Stimulated activated naive CD8-positive, alpha-beta T cell treated with anti-CD3 and anti-CD28 coated beads, Interleukin-15, amount 100 ng/mL, for 72 hours (primary cell): ENCODE data around the gene PIKFYVE.
"Not testable (repeated sequence)": the region's sequence is repeated elsewhere in the genome, so short reads cannot be mapped to it uniquely, and the experiment has no call there.

Experiments
- ATAC-seq: fragments of 150-1000 bp; cut with Tn5 transposase; 2 replicates; pipeline ENCODE4 v1.10.0; 2021; ENCODE audit warnings: mild to moderate bottlenecking, moderate library complexity
- DNase-seq, 2 donors: peaks; one replicate each; pipeline ENCODE4 v3.0.0; 2021 to 2022
- H3K27ac Mint-ChIP-seq, 2 donors: one replicate each; pipeline ENCODE4 v1.8.0; 2022; ENCODE audit warnings: mild to moderate bottlenecking in 2 of 2, mixed read lengths in 2 of 2, moderate library complexity in 2 of 2
- H3K27me3 Mint-ChIP-seq: one replicate; pipeline ENCODE4 v1.8.0; 2022; ENCODE audit warnings: mixed read lengths
- H3K4me1 Mint-ChIP-seq: one replicate; pipeline ENCODE4 v1.8.0; 2022; ENCODE audit warnings: mild to moderate bottlenecking, mixed read lengths
- H3K4me3 Mint-ChIP-seq, 2 donors: one replicate each; pipeline ENCODE4 v1.8.0; 2022; ENCODE audit warnings: mild to moderate bottlenecking in 2 of 2, mixed read lengths in 2 of 2, moderate library complexity in 1 of 2
- H3K9me3 Mint-ChIP-seq, 2 donors: one replicate each; pipeline ENCODE4 v1.8.0; 2022; ENCODE audit warnings: mixed read lengths in 2 of 2

Gene PIKFYVE

GRCh38 chr2:208311321-208311720 lies 45.3 kb downstream of the PIKFYVE start:
- no peak for DNase-seq
- ATAC-seq = no peak
- H3K27ac Mint-ChIP-seq = no peak overlapping the region
- no peaks in the 10 kb centered on the region for H3K9me3 Mint-ChIP-seq
- no peak overlapping the region for H3K4me3 Mint-ChIP-seq
- no peaks in the 10 kb centered on the region for H3K27me3 Mint-ChIP-seq
- H3K4me1 Mint-ChIP-seq = peaks cover 22% of the 10 kb centered on the region

DNA sequence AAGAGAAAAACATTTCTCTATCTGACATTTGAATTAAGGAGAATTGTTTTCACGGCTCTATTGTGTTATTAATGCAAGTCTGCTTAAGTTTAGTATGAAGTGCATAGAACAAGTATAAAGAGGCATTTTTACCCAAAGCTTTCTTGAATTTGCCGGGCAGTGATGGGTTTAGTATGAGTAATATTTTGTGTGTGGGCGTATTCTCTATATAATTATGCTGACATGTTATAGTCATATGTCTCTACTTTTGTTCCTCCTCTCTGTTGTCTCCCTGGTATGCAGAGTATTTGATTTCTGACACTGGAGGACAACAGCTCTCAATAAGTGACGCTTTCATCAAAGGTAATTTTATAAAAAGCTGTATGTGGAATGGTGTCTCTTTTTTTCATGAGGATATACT lies 45.9 kb downstream of the PIKFYVE start:
- ATAC-seq = peak; percentile 67
- Mint-ChIP-seq H3K4me1 (peaks cover 22% of the 10 kb centered on the region), H3K4me3 (no peak overlapping the region), H3K27me3 (no peaks in the 10 kb centered on the region), H3K27ac (peak overlapping the region in 1 of 2 donors; percentile 46), H3K9me3 (no peaks in the 10 kb centered on the region)
- DNase-seq = no peak

DNA sequence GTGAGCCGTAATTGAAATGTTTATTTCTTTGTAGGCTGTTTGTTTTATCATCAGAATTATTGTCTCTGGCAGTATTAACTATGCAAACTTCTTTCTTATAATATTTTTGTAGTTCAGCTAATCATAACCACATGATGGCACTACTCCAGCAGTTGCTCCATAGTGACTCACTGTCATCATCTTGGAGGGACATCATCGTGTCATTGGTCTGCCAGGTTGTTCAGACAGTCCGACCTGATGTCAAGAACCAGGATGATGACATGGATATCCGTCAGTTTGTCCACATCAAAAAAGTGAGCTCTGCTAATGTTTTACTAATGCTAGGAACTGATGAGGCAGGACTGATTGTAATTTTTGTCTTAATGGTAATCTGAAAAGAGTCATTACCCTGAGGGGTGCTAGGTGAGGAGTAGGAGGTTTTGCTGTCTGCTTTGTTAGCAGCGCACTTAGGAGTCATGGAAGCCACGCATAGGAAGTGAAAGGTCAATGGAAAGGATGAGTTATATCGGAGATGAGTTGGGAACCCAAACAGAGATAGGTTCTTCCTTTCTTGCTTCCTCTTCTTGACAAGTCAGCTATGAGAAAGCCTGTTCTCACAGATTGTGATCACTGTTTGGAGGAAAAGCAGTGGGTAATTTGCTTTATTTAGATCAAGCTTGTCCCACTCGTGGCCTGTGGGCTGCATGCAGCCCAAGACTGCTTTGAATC lies 49.2 kb downstream of the PIKFYVE start:
- H3K9me3 Mint-ChIP-seq = no peaks in the 10 kb centered on the region
- no peak for DNase-seq
- H3K4me1 Mint-ChIP-seq = peaks cover 22% of the 10 kb centered on the region
- no peak overlapping the region for H3K4me3 Mint-ChIP-seq
- no peaks in the 10 kb centered on the region for H3K27me3 Mint-ChIP-seq
- H3K27ac Mint-ChIP-seq = no peak overlapping the region
- no peak for ATAC-seq

GRCh38 chr2:208318127-208318526 lies 52.1 kb downstream of the PIKFYVE start:
- ATAC-seq = no peak
- Mint-ChIP-seq H3K27ac (peak overlapping the region in 1 of 2 donors; percentile 54), H3K27me3 (no peaks in the 10 kb centered on the region), H3K4me1 (peaks cover 6% of the 10 kb centered on the region), H3K4me3 (no peak overlapping the region), H3K9me3 (no peaks in the 10 kb centered on the region)
- no peak for DNase-seq

- Mint-ChIP-seq H3K4me3 (no peak overlapping the region), H3K27ac (peak overlapping the region in 1 of 2 donors; percentile 43), H3K27me3 (no peaks in the 10 kb centered on the region), H3K9me3 (no peaks in the 10 kb centered on the region), H3K4me1 (peaks cover 6% of the 10 kb centered on the region)
- DNase-seq (no peak), ATAC-seq (no peak)
Measured at GRCh38 chr2:208319391-208319790, 53.3 kb downstream of the PIKFYVE start.

- Mint-ChIP-seq H3K27me3 (no peaks in the 10 kb centered on the region), H3K27ac (no peak overlapping the region), H3K9me3 (no peaks in the 10 kb centered on the region), H3K4me1 (no peaks in the 10 kb centered on the region), H3K4me3 (no peak overlapping the region)
- ATAC-seq = no peak
- no peak for DNase-seq
Measured at GRCh38 chr2:208320686-208321085, 54.6 kb downstream of the PIKFYVE start.

DNA sequence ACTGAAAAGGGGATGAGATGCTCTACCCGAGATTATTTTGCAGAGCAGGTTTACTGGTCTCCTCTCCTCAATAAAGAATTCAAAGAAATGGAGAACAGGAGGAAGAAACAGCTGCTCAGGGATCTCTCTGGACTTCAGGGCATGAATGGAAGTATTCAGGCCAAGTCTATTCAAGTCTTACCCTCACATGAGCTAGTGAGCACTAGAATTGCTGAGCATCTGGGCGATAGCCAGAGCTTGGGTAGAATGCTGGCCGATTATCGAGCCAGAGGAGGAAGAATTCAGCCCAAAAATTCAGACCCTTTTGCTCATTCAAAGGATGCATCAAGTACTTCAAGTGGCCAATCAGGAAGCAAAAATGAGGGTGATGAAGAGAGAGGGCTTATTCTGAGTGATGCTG lies 60.0 kb downstream of the PIKFYVE start:
- no peaks in the 10 kb centered on the region for H3K27me3 Mint-ChIP-seq
- DNase-seq = no peak
- H3K27ac Mint-ChIP-seq = peak overlapping the region in 1 of 2 donors; percentile 9
- no peak overlapping the region for H3K4me3 Mint-ChIP-seq
- no peaks in the 10 kb centered on the region for H3K9me3 Mint-ChIP-seq
- no peak for ATAC-seq
- no peaks in the 10 kb centered on the region for H3K4me1 Mint-ChIP-seq

DNA sequence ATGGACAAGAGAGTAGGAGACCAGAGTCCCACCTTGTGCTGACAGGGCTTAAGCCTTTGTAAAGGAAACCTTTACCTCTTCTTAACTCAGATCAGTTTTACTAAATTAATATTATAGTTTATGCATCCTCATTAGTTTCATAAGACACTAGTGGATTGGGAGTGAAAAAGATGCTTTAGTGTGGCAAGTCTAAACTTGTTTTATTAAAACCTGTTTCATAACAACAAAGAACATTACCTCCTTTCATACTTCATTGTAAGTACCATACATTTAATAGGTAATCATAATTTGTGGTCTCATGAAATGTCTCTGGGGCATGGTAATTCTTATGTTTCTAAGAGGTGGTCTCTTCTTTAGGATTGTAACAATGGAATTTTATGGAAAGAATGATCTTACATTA lies 63.4 kb downstream of the PIKFYVE start:
- no peaks in the 10 kb centered on the region for H3K9me3 Mint-ChIP-seq
- H3K4me1 Mint-ChIP-seq = no peaks in the 10 kb centered on the region
- no peaks in the 10 kb centered on the region for H3K27me3 Mint-ChIP-seq
- no peak for ATAC-seq
- H3K27ac Mint-ChIP-seq = no peak overlapping the region
- no peak overlapping the region for H3K4me3 Mint-ChIP-seq
- DNase-seq = no peak

GRCh38 chr2:208334230-208334629 lies 68.2 kb downstream of the PIKFYVE start:
- DNase-seq = no peak
- Mint-ChIP-seq H3K27ac (no peak overlapping the region), H3K9me3 (no peaks in the 10 kb centered on the region), H3K27me3 (no peaks in the 10 kb centered on the region), H3K4me3 (no peak overlapping the region), H3K4me1 (no peaks in the 10 kb centered on the region)
- no peak for ATAC-seq

- no peaks in the 10 kb centered on the region for H3K9me3 Mint-ChIP-seq
- no peaks in the 10 kb centered on the region for H3K4me1 Mint-ChIP-seq
- H3K4me3 Mint-ChIP-seq = no peak overlapping the region
- DNase-seq (no peak), ATAC-seq (no peak)
- H3K27me3 Mint-ChIP-seq = no peaks in the 10 kb centered on the region
- no peak overlapping the region for H3K27ac Mint-ChIP-seq
Measured at GRCh38 chr2:208346756-208347155, 80.7 kb downstream of the PIKFYVE start.

- DNase-seq (no peak), ATAC-seq (no peak)
- Mint-ChIP-seq H3K4me1 (no peaks in the 10 kb centered on the region), H3K27me3 (no peaks in the 10 kb centered on the region), H3K27ac (no peak overlapping the region), H3K4me3 (no peak overlapping the region), H3K9me3 (no peaks in the 10 kb centered on the region)
Measured at GRCh38 chr2:208350610-208351009, 84.6 kb downstream of the PIKFYVE start.

- Mint-ChIP-seq H3K27ac (no peak overlapping the region), H3K4me3 (no peak overlapping the region), H3K27me3 (no peaks in the 10 kb centered on the region), H3K4me1 (no peaks in the 10 kb centered on the region), H3K9me3 (no peaks in the 10 kb centered on the region)
- no peak for DNase-seq
- no peak for ATAC-seq
Measured at GRCh38 chr2:208352644-208353567, 86.9 kb downstream of the PIKFYVE start.

GRCh38 chr2:208354964-208355381 lies 88.9 kb downstream of the PIKFYVE start:
- ATAC-seq = no peak
- no peak for DNase-seq
- H3K4me1 Mint-ChIP-seq = peaks cover 4% of the 10 kb centered on the region
- no peak overlapping the region for H3K27ac Mint-ChIP-seq
- no peak overlapping the region for H3K4me3 Mint-ChIP-seq
- H3K9me3 Mint-ChIP-seq = peaks cover 0 to 5% of the 10 kb centered on the region in 2 donors
- no peaks in the 10 kb centered on the region for H3K27me3 Mint-ChIP-seq

- not testable (repeated sequence) for ATAC-seq, H3K27me3 Mint-ChIP-seq, H3K4me3 Mint-ChIP-seq, H3K9me3 Mint-ChIP-seq, DNase-seq, H3K4me1 Mint-ChIP-seq
- H3K27ac Mint-ChIP-seq = peak overlapping the region in 1 of 2 donors; percentile 27
Measured at GRCh38 chr2:208356420-208356819, 90.4 kb downstream of the PIKFYVE start.

GRCh38 chr2:208356846-208357574 lies 91.0 kb downstream of the PIKFYVE start:
- H3K27ac Mint-ChIP-seq = peak overlapping the region in 1 of 2 donors; percentile 9
- no peak for DNase-seq
- H3K4me3 Mint-ChIP-seq = no peak overlapping the region
- no peak for ATAC-seq
- peaks cover 0 to 5% of the 10 kb centered on the region in 2 donors for H3K9me3 Mint-ChIP-seq
- H3K4me1 Mint-ChIP-seq = peaks cover 4% of the 10 kb centered on the region
- no peaks in the 10 kb centered on the region for H3K27me3 Mint-ChIP-seq
